Cardiac fibroblast (primary cell): ENCODE results near the gene ADM5.

Experiments
- DNase-seq, 2 donors: peaks; one replicate each; pipeline versions ENCODE4 v3.0.0 to v3.0.0-alpha.2; 2010; ENCODE audit warnings: low read depth in 2 of 2
- H3K4me3 ChIP-seq, 2 donors: replicated peaks in 1 of 2; 1 replicate in 1 of 2; 2 replicates in 1 of 2; pipeline ENCODE4 v1.5.1; 2011; ENCODE audit warnings: low read depth in 2 of 2, low read length in 2 of 2, mild to moderate bottlenecking in 2 of 2, moderate library complexity in 1 of 2
- CTCF ChIP-seq: IDR thresholded peaks from one replicate; pipeline ENCODE4 v1.5.1; 2011; ENCODE audit warnings: low read depth, mild to moderate bottlenecking, low read length, inconsistent platforms

ADM5 gene

GRCh38 chr19:49686503-49687088 lies 2.8 kb upstream of the ADM5 start:
- DNase-seq = no peak
- no peak for TF ChIP-seq CTCF
- H3K4me3 ChIP-seq = no peak overlapping the region

DNA sequence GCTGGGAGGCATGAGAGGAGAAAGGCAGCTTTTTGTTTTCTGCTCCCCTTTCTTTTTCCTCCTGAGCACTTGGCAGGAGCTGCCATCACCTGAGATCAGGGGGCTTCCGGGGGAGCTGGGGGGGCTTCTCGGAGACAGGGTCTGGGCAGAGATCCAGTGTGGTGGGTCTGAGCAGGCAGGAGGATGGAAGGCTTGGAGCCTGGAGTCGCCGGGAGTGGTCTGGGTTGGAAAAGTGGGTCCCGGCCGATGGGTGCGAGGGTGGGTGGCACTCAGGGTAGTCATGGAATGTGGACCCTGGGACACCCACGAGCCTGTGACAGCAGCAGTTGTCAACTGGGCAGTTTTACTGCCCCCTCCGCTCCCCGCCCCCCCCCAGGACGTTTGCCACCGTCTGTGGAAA lies 2.2 kb upstream of the ADM5 start:
- no peak overlapping the region for H3K4me3 ChIP-seq

DNA sequence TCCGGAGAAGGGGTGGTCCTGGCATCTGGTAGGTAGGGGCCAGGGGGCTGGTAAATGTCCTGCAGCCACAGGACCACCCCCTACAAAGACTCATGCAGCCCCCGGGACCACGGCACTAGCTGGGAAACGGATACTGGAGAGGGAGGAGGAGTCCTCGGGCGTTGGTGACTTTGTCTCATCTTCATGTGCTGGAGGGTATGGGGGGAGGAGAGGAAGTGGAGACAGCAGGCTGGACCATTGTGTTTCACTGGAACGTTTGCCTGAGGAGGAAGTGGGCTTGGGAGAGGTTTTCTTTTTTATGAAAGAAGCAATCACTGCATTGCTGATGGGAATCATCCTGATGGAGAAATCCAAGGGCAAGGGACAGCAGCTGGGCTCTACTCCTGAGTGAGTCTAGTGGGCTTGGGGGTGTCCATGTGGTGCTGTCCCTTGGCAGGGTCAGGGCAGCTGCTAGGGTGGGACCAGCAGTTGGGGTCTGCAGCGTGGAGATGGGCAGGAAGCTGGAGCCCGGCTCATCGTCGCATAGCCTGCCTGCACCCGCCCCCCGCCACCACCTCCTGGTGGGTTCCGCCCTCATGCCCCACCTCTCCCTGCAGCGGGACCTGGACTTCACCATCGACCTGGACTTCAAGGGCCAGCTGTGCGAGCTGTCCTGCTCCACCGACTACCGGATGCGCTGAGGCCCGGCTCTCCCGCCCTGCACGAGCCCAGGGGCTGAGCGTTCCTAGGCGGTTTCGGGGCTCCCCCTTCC lies 1.7 kb upstream of the ADM5 start:
- peak in 1 of 2 donors; percentile 51 for DNase-seq
- H3K4me3 ChIP-seq = no peak overlapping the region
- no peak for TF ChIP-seq CTCF

More for the DNA sequence above, 2.2 kb upstream of the ADM5 start:
- no peak for TF ChIP-seq CTCF
- no peak for DNase-seq

DNA sequence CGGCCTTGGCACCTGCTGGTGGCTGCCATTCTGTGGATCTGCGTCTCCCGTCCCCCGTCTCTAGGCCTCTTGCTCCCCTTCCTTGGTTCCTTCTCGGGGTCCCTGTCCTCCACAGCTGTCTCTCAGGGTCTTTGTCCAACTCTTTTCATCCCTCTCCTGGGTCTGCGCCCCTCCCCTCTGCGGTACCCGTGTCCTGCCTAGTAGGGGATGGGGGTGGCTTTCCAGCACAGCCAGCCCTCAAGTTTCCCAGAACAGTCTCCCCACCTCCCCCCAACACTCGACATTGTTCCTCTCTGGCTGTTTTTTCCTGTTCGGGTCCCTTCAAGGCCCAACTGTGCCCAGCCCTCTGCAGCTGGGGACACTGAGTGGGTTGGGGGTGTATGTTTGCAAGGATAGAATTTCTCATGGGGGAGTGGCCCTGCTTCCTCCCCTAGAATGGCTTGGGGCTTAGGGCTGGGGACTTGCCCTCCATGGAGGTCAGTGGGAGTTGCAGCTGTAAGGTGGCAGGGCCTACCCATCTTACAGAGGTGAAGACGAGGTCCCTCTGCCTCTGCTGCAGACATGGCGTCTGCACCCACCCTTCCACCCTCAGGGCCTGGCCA lies 762 bp upstream of the ADM5 start:
- no peak for TF ChIP-seq CTCF
- no peak for DNase-seq
- no peak overlapping the region for H3K4me3 ChIP-seq

GRCh38 chr19:49690079-49690655 lies 773 bp downstream of the ADM5 start:
- no peak for DNase-seq
- peak overlapping the region; percentile 47 to 53 for H3K4me3 ChIP-seq
- TF ChIP-seq CTCF = no peak

DNA sequence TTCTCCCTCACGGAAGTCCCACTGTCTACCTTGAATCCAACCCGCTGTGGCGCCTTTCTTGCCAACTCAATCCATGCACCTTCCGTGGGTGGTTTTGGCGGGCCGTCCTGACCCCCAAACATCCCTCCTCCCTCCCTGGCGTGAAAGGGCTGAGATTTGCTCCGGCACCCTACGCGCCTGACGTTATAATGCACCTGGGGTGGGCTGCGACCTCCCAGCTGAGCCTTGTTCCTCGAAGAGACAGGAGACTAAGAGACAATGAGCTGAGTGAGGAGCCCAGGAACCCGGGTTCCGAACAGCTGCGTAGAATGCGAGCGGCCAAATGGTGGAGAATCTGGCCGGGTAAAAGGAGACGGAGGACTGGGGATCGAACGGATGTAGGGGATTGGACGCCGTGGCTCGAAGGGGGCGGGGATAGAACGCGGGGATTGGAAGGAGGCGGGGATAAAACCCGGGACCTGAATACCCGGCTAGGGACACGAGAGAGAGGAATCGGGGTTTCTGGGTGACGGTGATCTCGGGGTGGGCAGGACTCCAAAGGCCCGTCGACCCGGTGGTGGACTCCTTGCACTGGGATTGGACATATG lies 1.4 kb downstream of the ADM5 start, which contains the start of gene CPT1C:
Gene CPT1C, plus strand, starts transcription at position 461 of the 587 bp plus-strand sequence. CDS start 1,137 bp downstream, outside the sequence.
- peak within 1 kb of the TSS; percentile 47 to 53 for H3K4me3 ChIP-seq
- peak; percentile 69 to 78 for DNase-seq
- no peak for TF ChIP-seq CTCF
